Islet precursor cell (in vitro differentiated cells): ENCODE results near the gene RABGAP1L.
"Not testable (repeated sequence)": the region's sequence is repeated elsewhere in the genome, so short reads cannot be mapped to it uniquely, and the experiment has no call there.

ENCODE experiments used
- DNase-seq: peaks from one replicate; pipeline ENCODE4 v3.0.0-alpha.2; 2018

Gene RABGAP1L

GRCh38 chr1:174204697-174205308 is 45.5 kb downstream of the RABGAP1L start:
- DNase-seq = no peak

GRCh38 chr1:174206148-174206836 is 47.0 kb downstream of the RABGAP1L start:
- DNase-seq = no peak

DNA sequence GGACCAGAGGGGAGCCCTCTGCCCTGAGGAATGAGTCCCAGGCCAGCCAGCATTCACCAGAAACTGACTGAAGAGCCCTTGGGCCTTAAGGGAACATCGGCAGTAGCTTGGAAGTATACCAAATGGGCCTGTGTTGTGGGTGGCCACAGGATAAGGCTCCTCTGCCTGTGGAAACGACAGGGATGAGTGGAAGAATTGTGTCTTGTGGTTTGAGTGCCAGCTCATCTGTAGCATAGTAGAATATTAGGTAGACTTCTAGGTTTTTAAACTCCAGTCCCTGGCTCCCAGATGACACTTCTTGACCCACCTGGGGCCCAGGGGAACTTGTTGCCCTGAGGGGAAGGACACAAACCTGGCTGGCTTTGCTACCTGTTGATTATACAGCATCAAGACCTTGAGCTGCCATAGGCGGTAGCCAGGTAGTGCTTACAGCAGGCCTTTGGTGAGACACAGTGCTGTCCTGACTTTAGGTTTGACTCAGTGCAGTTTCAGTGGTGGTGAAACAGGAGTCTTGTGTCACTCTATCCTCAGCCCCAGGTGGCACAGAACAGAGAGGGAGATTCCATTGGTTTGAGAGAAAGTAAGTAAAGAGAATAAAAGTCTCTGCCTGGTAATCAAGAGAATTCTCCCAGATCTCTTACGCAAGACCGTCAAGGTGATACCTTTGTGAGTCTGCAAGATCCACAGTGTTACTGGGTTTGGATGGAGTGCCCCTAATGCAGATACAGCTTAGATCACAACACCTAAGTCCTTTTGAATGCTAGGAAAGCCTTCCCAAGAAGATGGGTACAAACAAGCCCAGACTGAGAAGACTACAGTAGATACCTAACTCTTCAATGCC is 50.2 kb downstream of the RABGAP1L start:
- no peak for DNase-seq

DNA sequence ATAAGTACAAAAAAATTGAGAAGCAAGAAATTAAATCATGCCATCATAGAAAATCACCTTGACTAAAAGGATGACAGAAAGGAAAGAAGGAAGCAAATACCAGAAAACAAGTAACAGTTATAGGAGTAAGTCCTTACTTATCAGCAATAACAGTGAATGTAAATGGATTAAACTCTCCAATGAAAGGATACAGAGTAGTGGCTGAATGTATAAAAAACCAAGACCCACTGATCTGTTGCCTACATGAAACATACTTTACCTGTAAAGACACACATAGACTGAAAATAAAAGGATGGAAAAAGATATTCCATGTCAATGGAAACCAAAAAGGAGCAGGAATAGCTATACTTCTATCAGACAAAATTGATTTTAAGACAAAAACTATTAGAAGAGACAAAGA is 52.2 kb downstream of the RABGAP1L start:
- DNase-seq = no peak

- no peak for DNase-seq
These were observed 56.4 kb downstream of the RABGAP1L start for GRCh38 chr1:174215766-174216165.

GRCh38 chr1:174217248-174217647 is 57.9 kb downstream of the RABGAP1L start:
- DNase-seq = no peak

DNA sequence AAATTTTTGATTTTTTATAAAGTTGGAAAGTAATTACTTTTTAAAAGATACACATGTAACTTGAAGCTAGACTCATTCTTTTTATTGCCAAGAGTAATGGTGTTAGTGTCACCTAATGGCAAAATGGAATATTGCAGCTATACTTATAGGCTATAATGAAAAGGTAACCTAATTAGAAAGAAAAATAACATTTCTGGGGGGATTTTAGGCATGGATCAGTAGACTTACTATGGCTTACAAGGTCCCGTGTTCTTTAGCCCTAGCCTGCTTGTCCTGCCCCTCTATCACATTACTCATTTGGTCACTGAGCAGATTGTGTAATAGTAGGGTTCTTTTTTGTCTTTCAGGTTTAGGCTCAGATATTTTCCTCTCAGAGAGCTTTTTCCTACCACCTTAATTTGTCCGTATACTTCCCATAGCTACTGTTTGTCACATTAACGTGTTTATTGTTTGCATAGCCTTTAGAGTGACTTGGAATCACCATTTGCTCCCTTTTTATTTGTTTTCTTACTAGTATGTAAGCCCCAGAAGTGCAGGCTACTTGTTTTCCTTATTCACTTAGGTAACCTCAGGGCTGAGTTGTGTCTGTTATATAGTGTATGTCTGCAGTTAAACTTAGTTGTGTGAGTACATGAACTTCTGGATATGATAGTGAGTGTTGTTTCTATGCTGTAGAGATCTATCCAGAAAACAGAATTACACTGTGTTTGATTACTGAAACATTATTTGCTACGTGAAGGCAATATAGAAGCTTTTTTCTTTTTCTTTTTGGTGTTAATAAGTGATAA is 58.7 kb downstream of the RABGAP1L start:
- DNase-seq = no peak

- no peak for DNase-seq
These were observed 59.7 kb downstream of the RABGAP1L start for GRCh38 chr1:174218983-174219382.

DNA sequence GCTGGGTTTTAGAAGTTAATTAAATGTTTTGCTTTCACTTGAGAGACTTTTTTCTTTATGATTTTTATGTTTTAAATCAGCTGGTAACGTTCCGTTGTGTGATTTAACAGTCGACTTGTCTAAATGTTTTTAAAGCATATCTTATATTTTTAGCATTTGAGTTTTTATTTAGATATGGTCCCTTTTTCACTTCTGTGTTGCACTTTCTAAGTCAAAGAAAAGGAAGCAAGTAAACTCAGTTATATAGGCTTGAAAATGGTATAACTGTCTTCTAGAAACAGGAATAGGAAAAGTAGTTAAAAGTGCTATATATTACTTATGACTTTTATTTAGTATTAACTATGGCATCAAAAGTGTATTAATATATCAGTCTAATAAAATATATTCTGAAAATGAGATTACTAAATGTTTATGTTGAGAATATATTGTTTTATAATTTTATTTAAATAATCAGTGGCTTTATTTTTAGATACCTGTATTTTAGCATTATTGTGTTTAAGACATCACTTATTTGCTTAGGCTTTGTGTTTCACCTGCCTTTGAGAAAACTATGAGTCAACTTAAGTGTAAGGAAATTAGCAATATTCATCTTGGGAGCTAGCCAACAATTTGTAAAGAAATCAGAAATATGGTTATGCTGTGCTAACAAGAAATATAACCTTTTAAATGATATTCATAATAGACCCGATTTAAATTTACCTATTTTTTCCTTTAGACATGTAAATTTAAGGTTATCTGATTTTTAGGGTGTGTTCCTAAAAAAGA is 60.5 kb downstream of the RABGAP1L start:
- no peak for DNase-seq

- DNase-seq = no peak
These were observed 62.4 kb downstream of the RABGAP1L start for GRCh38 chr1:174221681-174222080.

DNA sequence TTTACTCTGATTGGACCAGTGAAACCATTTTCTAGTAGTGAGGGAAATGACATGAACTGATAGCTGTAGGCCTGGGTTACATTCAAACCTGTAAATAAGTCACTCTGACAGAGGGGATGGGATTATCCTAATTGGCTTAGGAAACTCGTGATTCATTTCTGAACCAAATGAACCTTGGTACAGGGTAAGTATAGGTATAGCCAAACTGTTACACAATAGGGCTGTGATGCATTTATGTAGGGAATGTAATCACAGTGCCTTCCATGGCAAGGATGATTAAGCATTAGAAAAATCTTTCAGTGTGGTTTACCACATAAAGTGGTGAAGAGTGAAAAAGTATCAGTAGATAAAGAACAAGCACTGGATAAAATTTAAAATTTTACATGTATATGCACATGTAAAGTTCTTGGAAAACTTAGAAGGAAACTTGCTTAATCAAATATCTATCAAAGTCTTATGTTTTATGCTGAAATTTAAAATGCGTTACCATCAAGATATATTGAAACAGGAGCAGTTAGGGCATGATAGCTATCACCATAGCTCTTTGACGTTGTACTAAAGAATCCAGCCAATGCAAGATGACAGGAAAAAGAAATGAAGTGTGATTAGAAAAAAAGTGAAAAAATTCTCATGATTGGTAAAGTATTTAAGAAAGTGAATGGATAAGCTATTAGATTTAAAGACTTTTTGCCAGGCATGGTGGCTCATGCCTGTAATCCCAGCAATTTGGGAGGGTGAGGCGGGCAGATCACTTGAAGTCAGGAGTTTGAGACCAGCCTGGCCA is 63.0 kb downstream of the RABGAP1L start:
- no peak for DNase-seq

- no peak for DNase-seq
These were observed 65.3 kb downstream of the RABGAP1L start for GRCh38 chr1:174224641-174225040.

GRCh38 chr1:174225499-174226204 is 66.3 kb downstream of the RABGAP1L start:
- no peak for DNase-seq

DNA sequence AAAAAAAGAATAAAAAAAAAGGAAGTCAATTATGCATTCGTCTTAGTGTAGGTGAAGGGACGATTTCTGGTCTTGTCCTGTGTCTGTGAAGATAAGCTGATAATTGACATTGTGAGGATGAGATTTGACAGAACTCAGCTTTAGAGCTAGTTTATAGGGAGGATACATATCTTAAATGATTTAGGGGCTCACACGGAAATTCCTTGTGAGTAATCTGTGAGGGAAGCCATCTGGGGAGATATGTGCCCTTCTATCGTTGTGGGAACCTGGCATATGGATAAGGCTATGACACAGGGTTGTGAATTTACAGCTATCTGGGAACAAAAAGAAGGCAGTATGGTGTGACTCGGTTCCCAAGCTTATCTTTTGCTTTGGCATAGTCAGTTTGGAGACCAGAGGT is 71.1 kb downstream of the RABGAP1L start:
- DNase-seq = no peak

- DNase-seq = no peak
These were observed 73.4 kb downstream of the RABGAP1L start for GRCh38 chr1:174232761-174233160.

GRCh38 chr1:174238845-174239501 is 79.7 kb downstream of the RABGAP1L start:
- DNase-seq = not testable (repeated sequence)

- no peak for DNase-seq
These were observed 80.2 kb downstream of the RABGAP1L start for GRCh38 chr1:174239541-174239940.

DNA sequence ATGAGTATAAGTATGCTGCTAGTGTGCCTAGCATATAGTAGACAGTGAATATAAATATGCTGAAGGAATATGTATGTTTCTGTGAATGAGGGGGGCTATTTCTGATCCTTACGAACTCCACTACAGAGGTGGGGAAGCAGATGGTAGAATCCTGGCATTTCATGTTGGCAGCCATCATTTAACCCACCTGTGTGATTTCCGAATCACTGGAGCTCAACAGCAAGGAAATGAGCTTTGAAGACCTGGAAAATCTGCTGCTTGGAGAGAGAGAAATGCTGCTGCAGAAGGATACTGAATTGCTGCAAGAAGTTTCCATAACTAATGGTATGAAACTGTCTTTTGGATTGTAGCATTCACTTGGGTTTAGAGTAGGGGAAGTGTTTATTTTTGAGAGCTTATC is 83.5 kb downstream of the RABGAP1L start:
- no peak for DNase-seq

GRCh38 chr1:174243451-174244000 is 84.2 kb downstream of the RABGAP1L start:
- no peak for DNase-seq

- no peak for DNase-seq
These were observed 84.7 kb downstream of the RABGAP1L start for GRCh38 chr1:174244017-174244416.
